Lower lobe of right lung (tissue), 2 donors: ENCODE data around the gene HSPE1. TPM values are rescaled to one million over a fixed set of nuclear protein-coding genes. Genes with fewer than 3 reads are reported as not detected.

Experiments
- ATAC-seq, 2 donors: fragments of 200-7000 bp; cut with Tn5 transposase; one replicate each; pipeline ENCODE4 v1.9.1; 2020 to 2022; ENCODE audit warnings: mild to moderate bottlenecking in 2 of 2, moderate library complexity in 2 of 2
- DNase-seq: peaks from one replicate; pipeline ENCODE4 v3.0.0-alpha.2; 2020
- H3K27ac ChIP-seq: fragments of 200-600 bp; one replicate; pipeline ENCODE4 v1.8.0; 2022
- H3K27me3 ChIP-seq: fragments of 200-600 bp; one replicate; pipeline ENCODE4 v1.8.0; 2022; ENCODE audit warnings: low read depth
- H3K36me3 ChIP-seq: fragments of 200-600 bp; one replicate; pipeline ENCODE4 v1.8.0; 2022; ENCODE audit warnings: mild to moderate bottlenecking
- H3K4me1 ChIP-seq: fragments of 200-600 bp; one replicate; pipeline ENCODE4 v1.8.0; 2022
- H3K4me3 ChIP-seq: fragments of 200-600 bp; one replicate; pipeline ENCODE4 v1.8.0; 2022; ENCODE audit warnings: mild to moderate bottlenecking
- H3K9me3 ChIP-seq: fragments of 200-600 bp; one replicate; pipeline ENCODE4 v1.8.0; 2022
- intact Hi-C: fragments of 100-400 bp; cut with DNase I; formaldehyde crosslinking; loops from one replicate; pipeline ENCODE4 v1.11.0; 2022
- total RNA-seq: library from RNA; stranded (reverse); fragmentation: NEBNext Ultra II Directional; extraction: Animal tissue kit (Norgen Biotek cat#: 25700); gene quantifications from one replicate; pipeline ENCODE4 v1.2.1, GENCODE V29; 2021
- TF ChIP-seq, protein P1 (sequence below): fragments of 200-600 bp; IDR thresholded peaks from one replicate; pipeline ENCODE4 v1.8.0; 2022; ENCODE audit warnings: antibody characterized with exemption, mild to moderate bottlenecking
- donor health status: DM: no; HTN: yes; CAD: no; lungs with severe emphysema.

The HSPE1 gene
- total RNA-seq, 1 donor from 2014 or later, result 65.3 TPM

DNA sequence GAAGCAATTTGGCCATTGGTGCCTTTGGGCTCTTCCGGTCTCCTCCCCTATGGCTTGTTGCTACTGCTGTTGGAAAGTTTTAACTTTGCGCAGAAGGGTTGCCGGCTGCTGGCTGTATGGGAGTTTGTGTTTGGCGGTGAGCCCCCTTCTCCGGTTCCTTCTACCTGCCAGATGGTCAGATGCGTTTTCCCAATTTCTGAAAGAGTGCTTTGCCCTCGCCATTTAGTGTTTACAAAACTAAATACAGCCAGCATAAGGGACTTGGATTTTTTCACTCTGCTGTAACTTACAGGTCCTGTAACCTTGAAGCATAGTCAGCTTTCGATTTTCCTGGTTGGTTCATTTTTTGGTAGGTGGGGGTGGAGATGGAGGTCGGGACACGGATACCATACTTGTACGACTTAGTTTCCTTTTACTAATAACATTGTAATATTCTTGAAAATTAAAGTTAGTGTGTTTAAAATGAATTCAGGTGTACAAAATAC lies 46.2 kb upstream of the HSPE1 start:
- Histone ChIP-seq H3K4me1 (peaks cover 16% of the 10 kb centered on the region), H3K9me3 (no peaks in the 10 kb centered on the region), H3K4me3 (peak overlapping the region; percentile 90), H3K27me3 (no peaks in the 10 kb centered on the region), H3K36me3 (no peaks in the 10 kb centered on the region), H3K27ac (peak overlapping the region; percentile 100)
- intact Hi-C loops, result no loop called here
- ATAC-seq, result peak; percentile 75 to 82
- TF ChIP-seq, protein P1, sequence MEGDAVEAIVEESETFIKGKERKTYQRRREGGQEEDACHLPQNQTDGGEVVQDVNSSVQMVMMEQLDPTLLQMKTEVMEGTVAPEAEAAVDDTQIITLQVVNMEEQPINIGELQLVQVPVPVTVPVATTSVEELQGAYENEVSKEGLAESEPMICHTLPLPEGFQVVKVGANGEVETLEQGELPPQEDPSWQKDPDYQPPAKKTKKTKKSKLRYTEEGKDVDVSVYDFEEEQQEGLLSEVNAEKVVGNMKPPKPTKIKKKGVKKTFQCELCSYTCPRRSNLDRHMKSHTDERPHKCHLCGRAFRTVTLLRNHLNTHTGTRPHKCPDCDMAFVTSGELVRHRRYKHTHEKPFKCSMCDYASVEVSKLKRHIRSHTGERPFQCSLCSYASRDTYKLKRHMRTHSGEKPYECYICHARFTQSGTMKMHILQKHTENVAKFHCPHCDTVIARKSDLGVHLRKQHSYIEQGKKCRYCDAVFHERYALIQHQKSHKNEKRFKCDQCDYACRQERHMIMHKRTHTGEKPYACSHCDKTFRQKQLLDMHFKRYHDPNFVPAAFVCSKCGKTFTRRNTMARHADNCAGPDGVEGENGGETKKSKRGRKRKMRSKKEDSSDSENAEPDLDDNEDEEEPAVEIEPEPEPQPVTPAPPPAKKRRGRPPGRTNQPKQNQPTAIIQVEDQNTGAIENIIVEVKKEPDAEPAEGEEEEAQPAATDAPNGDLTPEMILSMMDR, result no peak
- DNase-seq, result no peak

DNA sequence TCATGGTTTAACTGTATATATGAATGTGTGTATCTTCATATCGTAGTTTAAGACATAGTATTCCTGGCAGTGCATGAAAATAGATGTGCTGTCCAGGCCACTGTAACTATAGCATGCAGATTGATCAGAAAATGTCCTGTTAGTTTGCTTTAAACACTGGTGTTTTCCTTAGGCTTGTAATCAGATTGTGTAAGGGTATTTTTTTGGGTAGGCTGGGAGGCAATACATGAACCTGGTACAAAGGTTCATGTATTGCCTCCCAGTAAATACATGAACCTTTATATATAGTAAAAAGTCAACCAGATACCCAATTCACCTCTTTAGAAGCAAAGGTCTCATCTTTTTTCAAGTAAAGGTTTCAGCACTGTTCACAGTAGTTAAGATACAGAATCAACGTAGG lies 45.3 kb upstream of the HSPE1 start:
- TF ChIP-seq, protein P1, result no peak
- H3K4me1 ChIP-seq, result peaks cover 16% of the 10 kb centered on the region
- ATAC-seq (no peak), DNase-seq (no peak)
- H3K27ac ChIP-seq, result peak overlapping the region; percentile 100
- peaks cover 7% of the 10 kb centered on the region for H3K36me3 ChIP-seq
- intact Hi-C loops, result no loop called here
- H3K27me3 ChIP-seq, result no peaks in the 10 kb centered on the region
- no peaks in the 10 kb centered on the region for H3K9me3 ChIP-seq
- peak overlapping the region; percentile 90 for H3K4me3 ChIP-seq

DNA sequence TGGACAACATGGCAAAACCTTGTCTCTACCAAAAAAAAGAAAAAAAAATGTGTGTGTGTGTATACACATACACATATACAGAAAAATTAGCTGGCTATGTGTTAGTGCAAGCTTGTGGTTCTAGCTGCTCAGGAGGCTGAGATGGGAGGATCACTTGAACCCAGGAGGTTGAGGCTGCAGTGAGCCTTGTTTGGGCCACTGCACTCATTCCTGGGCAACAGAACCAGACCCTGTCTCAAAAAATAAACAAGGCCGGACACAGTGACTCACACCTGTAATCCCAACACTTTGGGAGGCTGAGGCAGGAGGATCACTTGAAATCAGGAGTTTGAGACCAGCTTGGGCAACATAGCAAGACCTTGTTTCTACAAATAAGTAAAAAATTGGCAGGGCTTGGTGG lies 44.8 kb upstream of the HSPE1 start:
- DNase-seq (no peak), ATAC-seq (no peak)
- H3K9me3 ChIP-seq, result no peaks in the 10 kb centered on the region
- TF ChIP-seq, protein P1, result no peak
- H3K4me1 ChIP-seq, result peaks cover 16% of the 10 kb centered on the region
- H3K27ac ChIP-seq, result no peak overlapping the region
- H3K4me3 ChIP-seq, result peak overlapping the region; percentile 90
- intact Hi-C loops, result no loop called here
- H3K27me3 ChIP-seq, result no peaks in the 10 kb centered on the region
- peaks cover 12% of the 10 kb centered on the region for H3K36me3 ChIP-seq

DNA sequence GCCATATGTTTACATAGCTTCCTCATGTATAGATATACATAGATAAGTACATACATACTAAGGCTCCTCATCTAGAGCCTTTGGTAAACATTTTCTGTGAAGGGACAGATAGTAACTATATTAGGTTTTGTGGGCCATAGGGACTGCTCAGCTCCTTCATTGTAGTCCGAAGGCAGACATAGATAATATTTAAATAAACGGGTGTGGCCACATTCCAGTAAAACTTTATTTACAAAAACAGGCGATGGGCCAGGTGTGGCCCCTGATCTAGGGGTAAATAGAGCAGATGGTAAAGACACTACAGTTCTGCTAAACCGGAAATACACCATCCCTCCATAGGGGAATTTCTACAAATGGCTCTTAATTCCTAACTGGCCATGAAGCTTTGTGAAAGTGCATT lies 39.5 kb upstream of the HSPE1 start:
- ATAC-seq (no peak), DNase-seq (no peak)
- H3K4me1 ChIP-seq, result peaks cover 6% of the 10 kb centered on the region
- no peaks in the 10 kb centered on the region for H3K9me3 ChIP-seq
- TF ChIP-seq, protein P1, result no peak
- no peak overlapping the region for H3K27ac ChIP-seq
- H3K36me3 ChIP-seq, result peaks cover 59% of the 10 kb centered on the region
- no peak overlapping the region for H3K4me3 ChIP-seq
- intact Hi-C loops, result no loop called here
- no peaks in the 10 kb centered on the region for H3K27me3 ChIP-seq

DNA sequence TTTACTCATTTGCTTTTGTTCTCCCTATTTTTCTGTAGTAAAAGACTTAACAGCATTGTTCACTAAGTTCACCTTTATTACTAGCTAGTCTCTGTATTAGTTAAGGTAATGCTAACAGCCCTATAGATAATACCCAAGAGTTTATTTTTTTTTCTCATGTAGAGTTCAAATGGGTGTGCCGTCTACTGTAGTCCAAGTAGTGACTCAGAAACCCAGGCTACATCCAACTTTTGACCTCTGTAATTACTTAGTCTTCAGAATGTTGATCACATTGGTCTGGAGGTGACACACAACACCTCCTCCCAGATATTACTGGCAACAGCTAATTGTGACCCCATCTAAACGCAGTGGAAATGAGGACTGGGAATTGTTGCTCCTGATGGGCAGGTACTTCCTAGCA lies 39.1 kb upstream of the HSPE1 start:
- DNase-seq, result no peak
- intact Hi-C loops, result no loop called here
- Histone ChIP-seq H3K36me3 (peaks cover 63% of the 10 kb centered on the region), H3K27me3 (no peaks in the 10 kb centered on the region), H3K4me3 (no peak overlapping the region), H3K4me1 (peaks cover 6% of the 10 kb centered on the region), H3K9me3 (no peaks in the 10 kb centered on the region), H3K27ac (no peak overlapping the region)
- ATAC-seq, result no peak
- TF ChIP-seq, protein P1, result no peak

DNA sequence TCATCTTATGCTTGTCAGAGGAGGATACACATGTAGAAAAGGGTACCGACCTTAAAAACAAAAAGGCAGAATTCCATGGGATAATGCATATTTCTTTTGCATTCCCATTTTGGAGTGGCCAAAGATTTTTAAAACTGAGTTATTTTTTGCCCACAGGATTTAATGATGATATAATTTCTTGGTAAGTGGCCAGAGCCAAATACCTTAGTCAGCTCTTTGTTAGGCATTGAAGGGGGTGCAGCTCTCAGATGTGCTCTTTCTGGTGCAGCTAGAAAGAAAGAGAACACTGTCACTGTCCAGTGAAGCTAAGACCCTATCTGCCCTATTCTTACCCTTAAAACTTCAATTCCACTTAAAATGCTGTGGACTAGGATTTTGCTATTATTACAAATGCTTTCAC lies 36.0 kb upstream of the HSPE1 start:
- H3K9me3 ChIP-seq, result no peaks in the 10 kb centered on the region
- intact Hi-C loops, result no loop called here
- DNase-seq (no peak), ATAC-seq (no peak)
- no peaks in the 10 kb centered on the region for H3K27me3 ChIP-seq
- peaks cover 94% of the 10 kb centered on the region for H3K36me3 ChIP-seq
- H3K4me3 ChIP-seq, result no peak overlapping the region
- peaks cover 6% of the 10 kb centered on the region for H3K4me1 ChIP-seq
- TF ChIP-seq, protein P1, result no peak
- no peak overlapping the region for H3K27ac ChIP-seq
